GM21526 (cell line): ENCODE results near the gene MRPL51.
"Not testable (repeated sequence)": the region's sequence is repeated elsewhere in the genome, so short reads cannot be mapped to it uniquely, and the experiment has no call there.

ENCODE experiments used
- ATAC-seq: cut with Tn5 transposase; IDR thresholded peaks from one replicate; pipeline ENCODE4 v1.9.1; 2021; ENCODE audit warnings: moderate library complexity; ENCODE audit not compliant: unreplicated experiment, low FRiP score

The MRPL51 gene

GRCh38 chr12:6490673-6491072, 2.4 kb downstream of the MRPL51 start:
- not testable (repeated sequence) for ATAC-seq

GRCh38 chr12:6489449-6489848, 3.6 kb downstream of the MRPL51 start:
- no peak for ATAC-seq

GRCh38 chr12:6488240-6488639, 4.8 kb downstream of the MRPL51 start:
- no peak for ATAC-seq

GRCh38 chr12:6478416-6478815, 14.6 kb downstream of the MRPL51 start:
- no peak for ATAC-seq

- not testable (repeated sequence) for ATAC-seq
These were observed 15.3 kb downstream of the MRPL51 start for GRCh38 chr12:6477601-6478377.

- ATAC-seq, result no peak
These were observed 16.6 kb downstream of the MRPL51 start for GRCh38 chr12:6476489-6476888.

GRCh38 chr12:6475233-6475975, 17.7 kb downstream of the MRPL51 start:
- not testable (repeated sequence) for ATAC-seq

- no peak for ATAC-seq
These were observed 20.6 kb downstream of the MRPL51 start for GRCh38 chr12:6472491-6472890.

GRCh38 chr12:6471989-6472360, 21.1 kb downstream of the MRPL51 start:
- ATAC-seq, result no peak

GRCh38 chr12:6470375-6471163, 22.5 kb downstream of the MRPL51 start, which contains the start of gene VAMP1:
TSS of gene VAMP1 (minus strand) at chr12:6470677. CDS start at chr12:6470531, 146 bp downstream.
- peak; percentile 87 for ATAC-seq

GRCh38 chr12:6469609-6470374, 23.3 kb downstream of the MRPL51 start:
- no peak for ATAC-seq

- ATAC-seq, result no peak
These were observed 24.0 kb downstream of the MRPL51 start for GRCh38 chr12:6469092-6469491.

- no peak for ATAC-seq
These were observed 24.8 kb downstream of the MRPL51 start for GRCh38 chr12:6468283-6468575.

GRCh38 chr12:6467571-6468282, 25.3 kb downstream of the MRPL51 start:
- ATAC-seq, result not testable (repeated sequence)

GRCh38 chr12:6466751-6467150, 26.3 kb downstream of the MRPL51 start:
- not testable (repeated sequence) for ATAC-seq

GRCh38 chr12:6466184-6466573, 26.9 kb downstream of the MRPL51 start:
- ATAC-seq, result no peak

- no peak for ATAC-seq
These were observed 27.4 kb downstream of the MRPL51 start for GRCh38 chr12:6465467-6466183.

GRCh38 chr12:6464531-6464930, 28.5 kb downstream of the MRPL51 start:
- ATAC-seq, result no peak

GRCh38 chr12:6463858-6464257, 29.2 kb downstream of the MRPL51 start:
- ATAC-seq, result no peak
